HG02852 (cell line): ENCODE measurements around the gene LIF.
"Not testable (repeated sequence)": the region's sequence is repeated elsewhere in the genome, so short reads cannot be mapped to it uniquely, and the experiment has no call there.

Experiments
- ATAC-seq: cut with Tn5 transposase; IDR thresholded peaks from one replicate; pipeline ENCODE4 v1.9.1; 2021; ENCODE audit warnings: mild to moderate bottlenecking, moderate library complexity; ENCODE audit not compliant: unreplicated experiment

Gene LIF

GRCh38 chr22:30245181-30245984, 1.2 kb downstream of the LIF start:
- no peak for ATAC-seq

- no peak for ATAC-seq
Measured at GRCh38 chr22:30244641-30245040, 1.9 kb downstream of the LIF start.

- no peak for ATAC-seq
Measured at GRCh38 chr22:30244066-30244465, 2.5 kb downstream of the LIF start.

- no peak for ATAC-seq
Measured at GRCh38 chr22:30243661-30244060, 2.9 kb downstream of the LIF start.

- ATAC-seq, result no peak
Measured at GRCh38 chr22:30241576-30242371, 4.8 kb downstream of the LIF start.

- ATAC-seq, result no peak
Measured at GRCh38 chr22:30240541-30241417, 5.8 kb downstream of the LIF start.

GRCh38 chr22:30239488-30240405, 6.8 kb downstream of the LIF start:
- ATAC-seq, result no peak

GRCh38 chr22:30238661-30239487, 7.7 kb downstream of the LIF start:
- ATAC-seq, result no peak

- no peak for ATAC-seq
Measured at GRCh38 chr22:30238136-30238535, 8.4 kb downstream of the LIF start.

- no peak for ATAC-seq
Measured at GRCh38 chr22:30236875-30237274, 9.7 kb downstream of the LIF start.

- ATAC-seq, result no peak
Measured at GRCh38 chr22:30235687-30236170, 10.8 kb downstream of the LIF start.

GRCh38 chr22:30234786-30235470, 11.6 kb downstream of the LIF start:
- ATAC-seq, result no peak

GRCh38 chr22:30234325-30234724, 12.2 kb downstream of the LIF start:
- ATAC-seq, result not testable (repeated sequence)

GRCh38 chr22:30233582-30233981, 13.0 kb downstream of the LIF start:
- no peak for ATAC-seq

- ATAC-seq, result no peak
Measured at GRCh38 chr22:30232716-30233218, 13.8 kb downstream of the LIF start.

- no peak for ATAC-seq
Measured at GRCh38 chr22:30230787-30231461, 15.6 kb downstream of the LIF start.

- ATAC-seq, result no peak
Measured at GRCh38 chr22:30230330-30230729, 16.2 kb downstream of the LIF start.
